ENCODE measurements around the gene ZG16B. TPM values are rescaled to one million over a fixed set of nuclear protein-coding genes. Genes with fewer than 3 reads are reported as not detected.

ZG16B gene
- total RNA-seq, 4 donors from 2014 or later: 17.7 to 80.5 (median 23.4) TPM

DNA sequence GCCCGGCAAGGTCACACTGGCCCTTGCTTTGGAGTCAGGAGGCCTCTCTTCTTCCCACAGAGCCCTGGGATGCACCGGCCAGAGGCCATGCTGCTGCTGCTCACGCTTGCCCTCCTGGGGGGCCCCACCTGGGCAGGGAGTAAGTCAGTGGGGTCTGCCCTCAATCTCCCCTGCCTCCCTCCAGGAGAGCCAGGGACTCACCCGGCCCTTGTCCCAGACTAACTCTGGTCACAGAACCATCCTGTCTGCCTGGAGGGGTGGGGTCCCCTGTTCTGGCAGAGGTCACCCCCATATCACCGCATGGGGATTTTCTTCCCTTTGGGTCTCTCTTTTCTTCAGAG lies 222 bp downstream of the ZG16B start:
- DNase-seq (ENCODE audit: low spot score in 2 of 2): no peak
- H3K4me1 ChIP-seq: peaks cover 10% of the 10 kb centered on the region
- no peaks in the 10 kb centered on the region for H3K36me3 ChIP-seq
- no peaks in the 10 kb centered on the region for H3K9me3 ChIP-seq
- H3K27ac ChIP-seq: peak overlapping the region; percentile 55
- no peak for TF ChIP-seq POLR2A (IDR thresholded peaks at IDR 0.05)
- TF ChIP-seq, protein P1, sequence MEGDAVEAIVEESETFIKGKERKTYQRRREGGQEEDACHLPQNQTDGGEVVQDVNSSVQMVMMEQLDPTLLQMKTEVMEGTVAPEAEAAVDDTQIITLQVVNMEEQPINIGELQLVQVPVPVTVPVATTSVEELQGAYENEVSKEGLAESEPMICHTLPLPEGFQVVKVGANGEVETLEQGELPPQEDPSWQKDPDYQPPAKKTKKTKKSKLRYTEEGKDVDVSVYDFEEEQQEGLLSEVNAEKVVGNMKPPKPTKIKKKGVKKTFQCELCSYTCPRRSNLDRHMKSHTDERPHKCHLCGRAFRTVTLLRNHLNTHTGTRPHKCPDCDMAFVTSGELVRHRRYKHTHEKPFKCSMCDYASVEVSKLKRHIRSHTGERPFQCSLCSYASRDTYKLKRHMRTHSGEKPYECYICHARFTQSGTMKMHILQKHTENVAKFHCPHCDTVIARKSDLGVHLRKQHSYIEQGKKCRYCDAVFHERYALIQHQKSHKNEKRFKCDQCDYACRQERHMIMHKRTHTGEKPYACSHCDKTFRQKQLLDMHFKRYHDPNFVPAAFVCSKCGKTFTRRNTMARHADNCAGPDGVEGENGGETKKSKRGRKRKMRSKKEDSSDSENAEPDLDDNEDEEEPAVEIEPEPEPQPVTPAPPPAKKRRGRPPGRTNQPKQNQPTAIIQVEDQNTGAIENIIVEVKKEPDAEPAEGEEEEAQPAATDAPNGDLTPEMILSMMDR (IDR thresholded peaks at IDR 0.05): no peak
- no peak for TF ChIP-seq EP300 (IDR thresholded peaks at IDR 0.05)
- no peak for TF ChIP-seq POLR2AphosphoS5 (IDR thresholded peaks at IDR 0.05)
- 75% methylated on average over 2 of the region's 5 CpGs for WGBS
- H3K4me3 ChIP-seq: no peak overlapping the region
- H3K27me3 ChIP-seq: peaks cover 26% of the 10 kb centered on the region

DNA sequence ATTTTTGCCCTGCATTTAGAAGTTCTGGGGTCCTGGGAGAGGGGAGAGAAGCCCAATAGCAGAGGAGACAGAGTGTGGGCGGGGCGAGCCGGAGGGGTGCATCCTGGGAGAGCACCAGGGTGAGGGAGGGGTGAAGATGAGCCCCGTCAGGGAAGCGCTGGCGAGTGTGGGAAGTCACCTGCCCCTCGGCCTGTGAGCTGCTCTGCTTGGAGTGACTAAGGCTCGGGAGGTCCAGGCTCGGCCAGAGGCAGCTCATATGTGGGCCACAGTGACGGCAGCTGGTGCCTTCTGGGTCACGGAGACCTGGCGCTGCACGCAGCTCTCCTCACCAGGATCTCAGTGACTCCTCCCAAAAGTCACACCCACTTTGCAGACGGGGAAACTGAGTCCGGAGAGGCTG lies 1.1 kb downstream of the ZG16B start:
- Histone ChIP-seq H3K4me3 (no peak overlapping the region), H3K4me1 (peaks cover 18% of the 10 kb centered on the region), H3K9me3 (no peaks in the 10 kb centered on the region), H3K27me3 (peaks cover 27% of the 10 kb centered on the region), H3K36me3 (no peaks in the 10 kb centered on the region), H3K27ac (no peak overlapping the region)
- WGBS: 83% methylated on average over 13 of the region's 15 CpGs
- peak in 1 of 2 donors; percentile 47 for DNase-seq (ENCODE audit: low spot score in 2 of 2)
- TF ChIP-seq EP300 (IDR thresholded peaks at IDR 0.05) (no peak), POLR2A (IDR thresholded peaks at IDR 0.05) (no peak), POLR2AphosphoS5 (IDR thresholded peaks at IDR 0.05) (no peak)
- TF ChIP-seq, protein P1 (IDR thresholded peaks at IDR 0.05): no peak

DNA sequence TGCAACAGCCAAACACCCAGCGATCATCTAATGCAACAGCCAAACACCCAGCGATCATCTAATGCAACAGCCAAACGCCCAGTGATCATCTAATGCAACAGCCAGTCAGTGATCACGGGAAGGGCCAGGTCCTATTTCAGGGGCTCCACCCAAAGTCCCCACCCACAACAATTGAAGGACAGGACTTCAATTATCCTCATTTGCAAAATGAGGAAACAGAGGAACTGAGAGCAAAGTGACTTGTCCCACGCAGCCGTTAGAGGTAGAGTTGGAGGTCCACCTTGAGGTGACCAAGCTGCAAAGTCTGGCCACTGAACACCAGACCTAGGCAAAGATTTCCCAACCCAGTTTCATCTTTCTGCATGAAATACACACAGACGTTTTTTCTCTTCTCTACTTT lies 3.7 kb downstream of the ZG16B start:
- Histone ChIP-seq H3K4me1 (peaks cover 24% of the 10 kb centered on the region), H3K27ac (no peak overlapping the region), H3K36me3 (no peaks in the 10 kb centered on the region), H3K4me3 (no peak overlapping the region), H3K27me3 (peaks cover 33% of the 10 kb centered on the region), H3K9me3 (no peaks in the 10 kb centered on the region)
- WGBS: 60% methylated on average over 6 of the region's 7 CpGs
- TF ChIP-seq POLR2AphosphoS5 (IDR thresholded peaks at IDR 0.05) (no peak), EP300 (IDR thresholded peaks at IDR 0.05) (no peak), POLR2A (IDR thresholded peaks at IDR 0.05) (no peak)
- TF ChIP-seq, protein P1 (IDR thresholded peaks at IDR 0.05): no peak
- DNase-seq (ENCODE audit: low spot score in 2 of 2): peak in 1 of 2 donors; percentile 6

DNA sequence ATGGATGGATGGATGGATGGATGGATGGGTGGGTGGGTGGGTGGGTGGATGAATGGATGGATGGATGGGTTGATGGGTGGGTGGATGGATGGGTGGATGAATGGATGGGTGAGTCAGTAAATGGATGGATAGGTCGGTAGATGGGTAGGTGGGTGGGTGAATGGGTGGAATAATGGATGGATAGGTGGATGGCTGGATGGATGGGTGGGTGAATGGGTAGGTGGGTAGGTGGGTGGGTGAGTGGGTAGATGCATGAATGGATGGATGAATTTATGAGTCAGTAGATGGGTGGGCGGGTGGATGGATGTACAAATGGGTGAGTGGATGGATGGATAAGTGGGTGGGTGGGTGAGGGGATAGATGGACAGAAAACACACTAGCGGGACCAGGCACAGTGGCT lies 4.9 kb downstream of the ZG16B start:
- Histone ChIP-seq H3K27me3 (peaks cover 31% of the 10 kb centered on the region), H3K36me3 (no peaks in the 10 kb centered on the region), H3K4me1 (peaks cover 20% of the 10 kb centered on the region), H3K27ac (peak overlapping the region; percentile 73), H3K9me3 (no peaks in the 10 kb centered on the region), H3K4me3 (no peak overlapping the region)
- no peak for DNase-seq (ENCODE audit: low spot score in 2 of 2)
- TF ChIP-seq EP300 (IDR thresholded peaks at IDR 0.05) (no peak), POLR2A (IDR thresholded peaks at IDR 0.05) (no peak), POLR2AphosphoS5 (IDR thresholded peaks at IDR 0.05) (no peak)
- TF ChIP-seq, protein P1 (IDR thresholded peaks at IDR 0.05): no peak
- WGBS: 82% methylated on average over 3 of the region's 3 CpGs

DNA sequence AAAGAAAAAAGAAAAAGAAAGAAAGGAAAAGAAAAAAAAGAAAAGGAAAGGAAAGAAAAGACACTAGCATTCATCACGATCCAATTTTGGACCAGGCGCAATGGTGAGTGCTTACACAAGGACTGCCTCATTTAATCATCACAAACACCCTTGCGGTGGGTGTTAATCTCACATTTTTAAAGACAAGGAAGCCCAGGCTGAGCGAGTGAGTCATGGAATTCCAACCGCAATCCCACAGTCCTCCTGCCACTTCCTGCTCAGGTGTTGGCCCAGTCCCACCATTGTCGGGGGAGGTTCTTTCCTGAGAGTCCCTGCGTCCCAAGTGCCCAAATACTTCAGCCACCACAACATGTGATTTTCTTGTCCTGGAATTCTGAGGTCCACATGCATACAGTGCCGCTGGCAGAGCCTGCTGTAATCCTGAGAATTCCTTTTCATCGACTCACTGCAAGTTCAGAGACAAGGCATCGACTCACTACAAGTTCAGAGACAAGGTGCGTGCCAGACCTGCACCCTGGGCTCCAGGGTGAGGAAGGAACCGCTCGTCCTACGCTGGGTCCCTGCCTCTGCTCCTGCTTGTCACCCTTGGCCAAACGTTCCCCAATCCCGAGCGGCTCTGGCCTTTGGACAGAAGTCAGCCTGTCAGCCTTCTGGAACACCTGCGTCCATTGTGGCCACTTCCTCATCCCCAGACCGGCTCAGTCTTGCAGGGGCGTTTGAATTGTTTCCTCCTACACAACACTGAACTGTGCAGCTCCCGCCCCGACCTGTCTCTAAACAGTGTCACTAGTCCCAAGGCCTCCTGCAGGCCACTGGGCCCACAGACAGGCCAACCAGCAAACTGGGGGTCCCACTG lies 5.8 kb downstream of the ZG16B start:
- Histone ChIP-seq H3K9me3 (no peaks in the 10 kb centered on the region), H3K4me1 (peaks cover 16% of the 10 kb centered on the region), H3K27me3 (peaks cover 30% of the 10 kb centered on the region), H3K4me3 (peak overlapping the region; percentile 12), H3K27ac (peak overlapping the region; percentile 73), H3K36me3 (no peaks in the 10 kb centered on the region)
- WGBS: 44% methylated on average over 19 of the region's 22 CpGs
- DNase-seq (ENCODE audit: low spot score in 2 of 2): no peak
- TF ChIP-seq, protein P1 (IDR thresholded peaks at IDR 0.05): no peak
- peak in 1 of 3 donors; percentile 48 for TF ChIP-seq POLR2AphosphoS5 (IDR thresholded peaks at IDR 0.05)
